K562 (cell line): Measurements from ENCODE around the gene SP6. TPM values are rescaled to one million over a fixed set of nuclear protein-coding genes. Genes with fewer than 3 reads are reported as not detected.

Experiments
- ATAC-seq: fragments of 200-7000 bp; cut with Tn5 transposase; 3 replicates; pipeline ENCODE4 v1.9.1; 2020; ENCODE audit warnings: moderate library complexity
- Bru-seq: library from RNA; stranded (reverse); fragments of 400-500 nt; gene quantifications from one replicate; lab custom pipeline; 2021; lab: Mats Ljungman, UMichigan
- BruChase-seq, 2 experiments: library from RNA; stranded (reverse); fragments of 400-500 nt; gene quantifications; one replicate each; lab custom pipeline; 2021; lab: Mats Ljungman, UMichigan
- BruUV-seq: library from RNA; stranded (reverse); fragments of 400-500 nt; replicated peaks from 2 replicates; lab custom pipeline; 2021; lab: Mats Ljungman, UMichigan
- CTCF ChIA-PET: fragments of 300-600 bp; formaldehyde crosslinking; extraction: SDS; loops from one replicate; lab custom pipeline; 2021; ENCODE audit warnings: low intra/inter-chr PET ratio; lab: Yijun Ruan, JAX
- POLR2A ChIA-PET: fragments of 300-600, 350-650 bp; sonication (Branson Sonifier 250); formaldehyde crosslinking; extraction: SDS; loops from one replicate; lab custom pipeline; 2021; ENCODE audit warnings: antibody characterized with exemption, inconsistent platforms; lab: Yijun Ruan, JAX
- DNase-seq, 4 experiments: peaks; one replicate each; pipeline versions ENCODE4 v3.0.0 to v3.0.0-alpha.2; 2011 to 2018; ENCODE audit warnings: low spot score in 3 of 4, mixed read lengths in 3 of 4; ENCODE audit errors: extremely low read depth in 1 of 4
- FAIRE-seq: peaks from 2 replicates; lab custom pipeline; 2011; peaks lifted over from hg19 to GRCh38; lab: Jason Lieb, UNC
- H2AFZ ChIP-seq: 2 replicates; pipeline ENCODE4 v1.6.0; 2011; ENCODE audit warnings: low read depth, low read length, control low read depth, inconsistent platforms
- H3K27ac ChIP-seq: fragments of 200-600 bp; 3 replicates; pipeline ENCODE4 v1.8.0; 2011; ENCODE audit warnings: low read depth, mild to moderate bottlenecking, control low read depth, inconsistent platforms, low read length, moderate library complexity, mixed read lengths; ENCODE audit errors: extremely low read depth
- H3K27me3 ChIP-seq, 2 experiments: fragments of 300-600 bp in 1 of 2; 2 replicates in 1 of 2; 3 replicates in 1 of 2; pipeline versions ENCODE4 v1.6.0 to v1.8.0; 2011; ENCODE audit warnings: inconsistent platforms in 2 of 2, low read length in 2 of 2, mild to moderate bottlenecking in 1 of 2, mixed read lengths in 1 of 2, moderate library complexity in 1 of 2; ENCODE audit not compliant: control insufficient read depth in 2 of 2, insufficient read depth in 2 of 2
- H3K36me3 ChIP-seq: fragments of 300-600 bp; 3 replicates; pipeline ENCODE4 v1.8.0; 2011; ENCODE audit warnings: mild to moderate bottlenecking, low read length, inconsistent platforms; ENCODE audit not compliant: control insufficient read depth, insufficient read depth
- H3K4me1 ChIP-seq, 2 experiments: fragments of 200-600 bp in 1 of 2; replicated peaks in 1 of 2; 2 replicates in 1 of 2; 3 replicates in 1 of 2; pipeline versions ENCODE4 v1.5.1 to v1.8.0; 2011; ENCODE audit warnings: inconsistent platforms in 2 of 2, low read length in 2 of 2, mild to moderate bottlenecking in 1 of 2, mixed read lengths in 1 of 2, moderate library complexity in 1 of 2; ENCODE audit not compliant: control insufficient read depth in 2 of 2, insufficient read depth in 2 of 2
- H3K4me2 ChIP-seq: 2 replicates; pipeline ENCODE4 v1.6.1; 2011; ENCODE audit warnings: low read length, control low read depth, inconsistent platforms, mixed read lengths; ENCODE audit not compliant: insufficient read depth
- H3K4me3 ChIP-seq: fragments of 200-600 bp; sonication (generic), shearing (Covaris generic); 2 replicates; pipeline ENCODE4 v1.5.1; 2016; ENCODE audit warnings: control low read depth, inconsistent platforms
- H3K79me2 ChIP-seq: fragments of 200-600 bp; 3 replicates; pipeline ENCODE4 v1.8.0; 2011; ENCODE audit warnings: low read length, inconsistent platforms; ENCODE audit not compliant: control insufficient read depth, insufficient read depth
- H3K9ac ChIP-seq, 2 experiments: 2 replicates each; pipeline versions ENCODE4 v1.6.0 to v1.6.1; 2011; ENCODE audit warnings: low read depth in 2 of 2, low read length in 2 of 2, control low read depth in 1 of 2, inconsistent platforms in 1 of 2, mild to moderate bottlenecking in 1 of 2, mixed read lengths in 1 of 2; ENCODE audit not compliant: insufficient read depth in 1 of 2
- H3K9me1 ChIP-seq: one replicate; pipeline ENCODE4 v1.6.0; 2011; ENCODE audit warnings: inconsistent platforms, mild to moderate bottlenecking, low read length, moderate library complexity; ENCODE audit not compliant: control insufficient read depth, insufficient read depth
- H3K9me3 ChIP-seq: replicated peaks from 2 replicates; pipeline ENCODE4 v1.5.1; 2011; ENCODE audit warnings: low read depth, low read length, inconsistent platforms; ENCODE audit not compliant: control insufficient read depth, insufficient read depth
- H4K20me1 ChIP-seq: replicated peaks from 2 replicates; pipeline ENCODE4 v1.6.1; 2011; ENCODE audit warnings: low read length, inconsistent platforms, mixed read lengths; ENCODE audit not compliant: control insufficient read depth, insufficient read depth
- ARID1B ChIP-seq: fragments of 450-650 bp; IDR thresholded peaks from 2 replicates; pipeline ENCODE4 v1.6.1; 2016; ENCODE audit warnings: antibody characterized with exemption, mild to moderate bottlenecking, inconsistent platforms
- FOXJ2 ChIP-seq: fragments of 200-800 bp; sonication (Bioruptor generic); IDR thresholded peaks from 2 replicates; pipeline ENCODE4 v1.6.1; 2016; ENCODE audit warnings: missing genetic modification characterization, missing compliant biosample characterization
- NR4A1 ChIP-seq, 2 experiments: fragments of 250-450 bp in 1 of 2; fragments of 450-650 bp in 1 of 2; sonication (Bioruptor Pico) in 1 of 2; IDR thresholded peaks; 2 replicates each; pipeline versions ENCODE4 v1.4.0 to v1.6.1; 2016 to 2020; ENCODE audit warnings: mild to moderate bottlenecking in 2 of 2, missing compliant biosample characterization in 1 of 2, missing genetic modification characterization in 1 of 2, moderate library complexity in 1 of 2
- SNRNP70 ChIP-seq: fragments of 200-400 bp; formaldehyde crosslinking; optimal IDR thresholded peaks from 2 replicates; pipeline ENCODE3; 2017; ENCODE audit warnings: low read depth, low read length
- SRF ChIP-seq, 2 experiments: fragments of 250-450, 450-650 bp in 1 of 2; sonication (Bioruptor Pico) in 1 of 2; sonication (generic) in 1 of 2; formaldehyde crosslinking; IDR thresholded peaks; 2 replicates each; pipeline versions ENCODE4 v1.5.0 to v1.5.1; 2020 to 2022; ENCODE audit warnings: mild to moderate bottlenecking in 1 of 2, missing genetic modification reagents in 1 of 2
- TFE3 ChIP-seq: fragments of 450-650 bp; formaldehyde crosslinking; IDR thresholded peaks from 2 replicates; pipeline ENCODE4 v1.4.0; 2020; ENCODE audit warnings: mild to moderate bottlenecking, mixed read lengths
- THAP12 ChIP-seq: fragments of 250-450 bp; sonication (Bioruptor Pico); IDR thresholded peaks from 2 replicates; pipeline ENCODE4 v1.9.0; 2021; ENCODE audit warnings: mild to moderate bottlenecking, inconsistent platforms
- ZNF740 ChIP-seq, 3 experiments: fragments of 200-800 bp in 1 of 3; sonication (Bioruptor generic) in 1 of 3; sonication (generic) in 1 of 3; formaldehyde crosslinking in 1 of 3; IDR thresholded peaks; 2 replicates each; pipeline versions ENCODE4 v1.6.1 to v1.8.0; 2016 to 2022; ENCODE audit warnings: mild to moderate bottlenecking in 2 of 3, missing compliant biosample characterization in 2 of 3, missing genetic modification characterization in 2 of 3, missing genetic modification reagents in 1 of 3
- WGBS: fragments of 100-300 bp; shearing (Covaris generic); methylation state at CpG from one replicate; pipeline ENCODE4 v1.1.6; 2016; ENCODE audit warnings: low coverage, mixed read lengths; ENCODE audit not compliant: insufficient coverage; ENCODE audit errors: missing lambda C conversion rate; 5-methylcytosine and 5-hydroxymethylcytosine counted together
- in situ Hi-C: fragments of 300-500 bp; cut with MboI; formaldehyde crosslinking; loops from 4 replicates; pipeline ENCODE4 v1.15.0; 2018; ENCODE audit warnings: inconsistent platforms, mixed read lengths
- intact Hi-C: fragments of 100-400 bp; cut with micrococcal nuclease; formaldehyde crosslinking; loops from 2 replicates; pipeline ENCODE4 v1.14.2; 2022
- long read RNA-seq, 3 experiments: library from polyadenylated mRNA in 2 of 3; library from RNA in 1 of 3; unstranded in 2 of 3; stranded (forward) in 1 of 3; transcript quantifications; one replicate each; pipeline ENCODE4 v2.0.0, GENCODE V29; 2019 to 2022
- polyA minus RNA-seq, 3 experiments: library from RNA; depleted of rRNA, polyadenylated mRNA; stranded (reverse); fragments of >200 nt; gene quantifications; 2 replicates each; pipeline ENCODE4 v1.2.3, GENCODE V29; 2011
- polyA plus RNA-seq, 8 experiments: library from polyadenylated mRNA; depleted of rRNA in 4 of 8; stranded (reverse) in 5 of 8; unstranded in 3 of 8; fragments of >200 nt; fragmentation: Nextera tagmentation in 2 of 8; fragmentation: Illumina TruSeq in 1 of 8; extraction: Ambion mirVana in 2 of 8; extraction: Trizol in 1 of 8; gene quantifications; 2 replicates each; pipeline versions ENCODE4 v1.2.1 to v1.2.3, GENCODE V29; 2011 to 2014; ENCODE audit warnings: inconsistent platforms in 1 of 8, missing spikeins in 1 of 8
- total RNA-seq, 7 experiments: library from RNA; depleted of rRNA in 6 of 7; stranded (reverse); fragments of >200 nt in 6 of 7; fragmentation: Illumina TruSeq in 2 of 7; extraction: Trizol in 2 of 7; gene quantifications; 2 replicates each; pipeline versions ENCODE4 v1.2.1 to v1.2.3, GENCODE V29; 2011 to 2021; ENCODE audit warnings: low replicate concordance in 1 of 7

The SP6 gene
- 4.1 and 13.9 TPM in 2 replicates for total RNA-seq (2011; cell fraction: chromatin; rRNA removed; ENCODE audit: low replicate concordance)
- total RNA-seq (2011; cell fraction: nucleolus; rRNA removed), result 7.8 and 13.2 TPM in 2 replicates
- total RNA-seq (2011; cell fraction: nucleoplasm; rRNA removed), result 7.0 and 11.1 TPM in 2 replicates
- total RNA-seq (2014; rRNA removed) (2.2 TPM in 2 replicates), total RNA-seq (2014; rRNA removed; fragmentation: Illumina TruSeq; extraction: Trizol) (1.6 and 2.0 TPM in 2 replicates), total RNA-seq (2015; rRNA removed; fragmentation: Illumina TruSeq; extraction: Trizol) (1.1 TPM in 2 replicates), total RNA-seq (2021) (6.9 and 7.9 TPM in 2 replicates), polyA plus RNA-seq (2011; rRNA removed) (5.2 and 5.5 TPM in 2 replicates), polyA plus RNA-seq (2014; fragmentation: Illumina TruSeq; extraction: Trizol) (2.9 and 4.1 TPM in 2 replicates), polyA plus RNA-seq (2014; fragmentation: Nextera tagmentation; extraction: Ambion mirVana) (under 1 TPM; 0.11 TPM), polyA plus RNA-seq (2014; rRNA removed) (4.6 and 4.7 TPM in 2 replicates), polyA minus RNA-seq (2011; rRNA and poly(A)+ RNA removed) (3.1 and 4.7 TPM in 2 replicates), Bru-seq, nascent RNA (percentile 43 among the genes with signal in this experiment), BruChase-seq, experiment 1, labeled RNA remaining after a 2-hour chase (percentile 42 among the genes with signal in this experiment), BruChase-seq, experiment 2, labeled RNA remaining after a 6-hour chase (percentile 50 among the genes with signal in this experiment)
- polyA plus RNA-seq (2011; cell fraction: cytosol; rRNA removed), result 4.0 and 12.5 TPM in 2 replicates
- 9.0 and 21.6 TPM in 2 replicates for polyA plus RNA-seq (2011; cell fraction: nucleus; rRNA removed)
- 9.4 and 10.4 TPM in 2 replicates for polyA plus RNA-seq (2012)
- 4.2 and 7.2 TPM in 2 replicates for polyA minus RNA-seq (2011; cell fraction: cytosol; rRNA and poly(A)+ RNA removed)
- polyA minus RNA-seq (2011; cell fraction: nucleus; rRNA and poly(A)+ RNA removed), result 7.6 and 8.6 TPM in 2 replicates
- long read RNA-seq, experiment 1, partial matches to known transcripts, result 0 of 5 reads
- long read RNA-seq, experiment 1, other reads (novel, unspliced or antisense), result 3 of 5 reads
- long read RNA-seq, experiment 2, partial matches to known transcripts, result 0 of 16 reads
- long read RNA-seq, experiment 2, other reads (novel, unspliced or antisense), result 14 of 16 reads
- long read RNA-seq, experiment 3, result 0 reads

GRCh38 chr17:47850692-47851573 lies at the start of gene SP6:
Gene SP6, minus strand, starts transcription at chr17:47851163. Its CDS starts 2,734 bp downstream, at chr17:47848429.
- intact Hi-C loops (no loop called here), in situ Hi-C loops (no loop called here)
- H3K36me3 ChIP-seq, result no peaks in the 10 kb centered on the region; the same call in 2 of the 3 replicates
- peak within 1 kb of the TSS; percentile 79 for H2AFZ ChIP-seq
- ChIA-PET CTCF (interaction anchor here (1.6 kb wide), 1 partner anchor 39 kb away, joined by 11 read pairs; no protein-coding TSS in a partner anchor), POLR2A (interaction anchor here (0.6 to 2.2 kb wide), 9 partner anchors 9 to 132 kb away, joined by 3 to 10 read pairs (median 3); partner anchors contain the start of gene SP2)
- no peaks in the 10 kb centered on the region for H4K20me1 ChIP-seq
- ATAC-seq (peak; percentile 94), FAIRE-seq (peak; percentile 77), DNase-seq (peak; percentile 89 to 93 (median 92))
- H3K4me1 ChIP-seq, result peaks cover 33 to 45% of the 10 kb centered on the region in 2 experiments; a peak in 4 of 5 replicates
- H3K4me2 ChIP-seq, result peak within 1 kb of the TSS; percentile 86
- WGBS, result 4% methylated on average over 44 of the region's 71 CpGs
- peaks cover 18% of the 10 kb centered on the region for H3K79me2 ChIP-seq
- BruUV-seq, result TSS peak; percentile 53
- peak within 1 kb of the TSS; percentile 43 for H3K4me3 ChIP-seq
- H3K9ac ChIP-seq, result peak within 1 kb of the TSS; percentile 68 to 92
- H3K27ac ChIP-seq, result peak within 1 kb of the TSS; percentile 65
- no peaks in the 10 kb centered on the region for H3K9me3 ChIP-seq
- peaks cover 0 to 2% of the 10 kb centered on the region in 2 experiments; a peak in 1 of 5 replicates for H3K27me3 ChIP-seq
- H3K9me1 ChIP-seq, result no peaks in the 10 kb centered on the region
- TF ChIP-seq TFE3 (CRISPR knock-in tag), result no peak
- no peak; the same call in 1 of the 2 replicates for TF ChIP-seq ARID1B
- no peak for TF ChIP-seq SRF (CRISPR knock-in tag; IDR thresholded peaks at IDR 0.05)
- 0 out of 2 replicates have a peak, but pooled peaks have one; percentile 2 for TF ChIP-seq NR4A1 (CRISPR knock-in tag; IDR thresholded peaks at IDR 0.05)
- no peak for TF ChIP-seq NR4A1 (tag; IDR thresholded peaks at IDR 0.05)
- peak; percentile 41; the same call in 1 of the 2 replicates for TF ChIP-seq THAP12 (CRISPR knock-in tag)
- TF ChIP-seq SNRNP70, result no peak
- peak; percentile 70; the same call in 1 of the 2 replicates for TF ChIP-seq ZNF740 (CRISPR knock-in tag; IDR thresholded peaks at IDR 0.05)
- no peak for TF ChIP-seq ZNF740 (tag; IDR thresholded peaks at IDR 0.05)
- TF ChIP-seq FOXJ2 (tag), result no peak
